Right lobe of liver (tissue), 6 donors: Measurements from ENCODE around the gene NOS1AP. TPM values are rescaled to one million over a fixed set of nuclear protein-coding genes. Genes with fewer than 3 reads are reported as not detected.
A peak's percentile ranks its signal among the peaks of the same experiment; 100 is the strongest.

ENCODE experiments used
- ATAC-seq, 4 donors: fragments of 200-7000 bp; cut with Tn5 transposase; one replicate each; pipeline ENCODE4 v1.9.1; 2020; ENCODE audit warnings: mild to moderate bottlenecking in 4 of 4, moderate library complexity in 4 of 4
- DNase-seq, 3 donors: peaks; one replicate each; pipeline ENCODE4 v3.0.0-alpha.2; 2020
- H3K27ac ChIP-seq, 3 donors: fragments of 200-600 bp; one replicate each; pipeline ENCODE4 v1.8.0; 2022
- H3K27me3 ChIP-seq, 2 donors: fragments of 200-600 bp; one replicate each; pipeline ENCODE4 v1.8.0; 2022
- H3K36me3 ChIP-seq, 4 donors: fragments of 200-600 bp; sonication (generic) in 1 of 4; one replicate each; pipeline versions ENCODE4 v1.5.1 to v1.8.0; 2017 to 2022; ENCODE audit warnings: control low read depth in 1 of 4
- H3K4me1 ChIP-seq, 4 donors: fragments of 200-600 bp; sonication (generic) in 1 of 4; one replicate each; pipeline versions ENCODE4 v1.5.1 to v1.8.0; 2017 to 2022; ENCODE audit warnings: control low read depth in 1 of 4
- H3K4me3 ChIP-seq, 3 donors: fragments of 200-600 bp; one replicate each; pipeline ENCODE4 v1.8.0; 2022
- H3K9me3 ChIP-seq, 4 donors: fragments of 200-600 bp; sonication (generic) in 1 of 4; one replicate each; pipeline versions ENCODE4 v1.5.1 to v1.8.0; 2017 to 2022; ENCODE audit warnings: control low read depth in 1 of 4
- CTCF ChIP-seq, 4 donors: fragments of 200-600 bp in 3 of 4; fragments of 450-650 bp in 1 of 4; IDR thresholded peaks; one replicate each; pipeline versions ENCODE4 v1.5.1 to v1.8.0; 2016 to 2022; ENCODE audit warnings: antibody characterized with exemption in 4 of 4, mild to moderate bottlenecking in 2 of 4
- POLR2A ChIP-seq: fragments of 450-650 bp; IDR thresholded peaks from one replicate; pipeline ENCODE4 v1.6.1; 2017; ENCODE audit warnings: antibody characterized with exemption, mild to moderate bottlenecking
- WGBS: methylation state at CpG from one replicate; pipeline ENCODE4 v1.1.6; 2018; ENCODE audit warnings: low coverage, low lambda C conversion rate; ENCODE audit not compliant: insufficient coverage; ENCODE audit errors: missing lambda C conversion rate; 5-methylcytosine and 5-hydroxymethylcytosine counted together
- intact Hi-C, 2 donors: fragments of 100-400 bp; cut with DNase I; formaldehyde crosslinking; loops; one replicate each; pipeline versions ENCODE4 v1.11.2 to v1.14.1; 2022
- total RNA-seq, 6 experiments: library from RNA; depleted of rRNA in 2 of 6; stranded (reverse); fragments of >200 nt in 2 of 6; fragmentation: NEBNext Ultra II Directional in 3 of 6; extraction: Animal tissue kit (Norgen Biotek cat#: 25700) in 3 of 6; gene quantifications; one replicate each; pipeline versions ENCODE4 v1.1.0 to v1.2.4, GENCODE V29; 2016 to 2023
- donor health status: DM: no; HTN: yes; CAD: no.
- donor health status: DM: no; HTN: no; CAD: no.
- donor health status: DM: no; HTN: no; CAD: no.
- donor health status: DM: no; HTN: yes; CAD: no.
- donor health status: DM: no; HTN: yes; CAD: no.

The NOS1AP gene
- total RNA-seq, 6 experiments from 2014 or later, result 4.7 to 24.8 (median 11.6) TPM

GRCh38 chr1:162157469-162157868 is 88.0 kb downstream of the NOS1AP start:
- TF ChIP-seq CTCF (IDR thresholded peaks at IDR 0.05) (no peak), POLR2A (no peak)
- Histone ChIP-seq H3K4me1 (peaks cover 0 to 26% (median 9%) of the 10 kb centered on the region in 4 donors), H3K36me3 (no peaks in the 10 kb centered on the region), H3K9me3 (no peaks in the 10 kb centered on the region), H3K4me3 (no peak overlapping the region), H3K27ac (no peak overlapping the region), H3K27me3 (no peaks in the 10 kb centered on the region)
- DNase-seq (no peak), ATAC-seq (no peak)
- intact Hi-C loops, result loop anchor here in 1 of 2 donors (10.0 kb wide), 1 partner anchor 47 kb away; no protein-coding TSS in a partner anchor
- 88% methylated on average over 1 of the region's 1 CpG for WGBS

GRCh38 chr1:162158624-162159271 is 89.3 kb downstream of the NOS1AP start:
- peaks cover 0 to 17% (median 7%) of the 10 kb centered on the region in 4 donors for H3K4me1 ChIP-seq
- no peaks in the 10 kb centered on the region for H3K27me3 ChIP-seq
- intact Hi-C loops, result loop anchor here in 1 of 2 donors (10.0 kb wide), 1 partner anchor 46 kb away; no protein-coding TSS in a partner anchor
- H3K4me3 ChIP-seq, result no peak overlapping the region
- ATAC-seq (peak in 1 of 4 donors; percentile 27), DNase-seq (no peak)
- TF ChIP-seq CTCF (IDR thresholded peaks at IDR 0.05) (no peak), POLR2A (no peak)
- H3K36me3 ChIP-seq, result no peaks in the 10 kb centered on the region
- 26% methylated on average over 3 of the region's 5 CpGs for WGBS
- H3K27ac ChIP-seq, result no peak overlapping the region
- H3K9me3 ChIP-seq, result no peaks in the 10 kb centered on the region

- Histone ChIP-seq H3K4me3 (no peak overlapping the region), H3K36me3 (no peaks in the 10 kb centered on the region), H3K27ac (no peak overlapping the region), H3K4me1 (peaks cover 0 to 17% (median 7%) of the 10 kb centered on the region in 4 donors), H3K9me3 (no peaks in the 10 kb centered on the region), H3K27me3 (no peaks in the 10 kb centered on the region)
- intact Hi-C loops, result loop anchor here in 1 of 2 donors (10.0 kb wide), 1 partner anchor 45 kb away; no protein-coding TSS in a partner anchor
- ATAC-seq (peak; percentile 36 to 75 (median 56)), DNase-seq (no peak)
- no peak for TF ChIP-seq POLR2A
- no peak for TF ChIP-seq CTCF (IDR thresholded peaks at IDR 0.05)
- 83% methylated on average over 2 of the region's 2 CpGs for WGBS
Observed at GRCh38 chr1:162159515-162159914, 90.0 kb downstream of the NOS1AP start.

- TF ChIP-seq POLR2A (no peak), CTCF (IDR thresholded peaks at IDR 0.05) (no peak)
- Histone ChIP-seq H3K9me3 (no peaks in the 10 kb centered on the region), H3K4me3 (no peak overlapping the region), H3K36me3 (no peaks in the 10 kb centered on the region), H3K27ac (no peak overlapping the region), H3K27me3 (no peaks in the 10 kb centered on the region), H3K4me1 (peaks cover 0 to 25% (median 11%) of the 10 kb centered on the region in 4 donors)
- ATAC-seq (no peak), DNase-seq (no peak)
- 63% methylated on average over 7 of the region's 7 CpGs for WGBS
- intact Hi-C loops, result no loop called here
Observed at GRCh38 chr1:162161916-162162550, 92.5 kb downstream of the NOS1AP start.
